OCI-M2 (cell line): Measurements from ENCODE around the gene MTA1.

Experiments
- DNase-seq: peaks from one replicate; lab custom pipeline; 2025; ENCODE audit not compliant: unreplicated experiment; lab: John Stamatoyannopoulos, UW

The MTA1 gene

GRCh38 chr14:105458571-105458970 is 38.9 kb downstream of the MTA1 start:
- no peak for DNase-seq

GRCh38 chr14:105460116-105460515 is 40.5 kb downstream of the MTA1 start:
- DNase-seq, result no peak

- no peak for DNase-seq
These were observed 41.0 kb downstream of the MTA1 start for GRCh38 chr14:105460616-105461015.

GRCh38 chr14:105461903-105462302 is 42.3 kb downstream of the MTA1 start:
- no peak for DNase-seq

- no peak for DNase-seq
These were observed 44.9 kb downstream of the MTA1 start for GRCh38 chr14:105464501-105464900.

- DNase-seq, result no peak
These were observed 45.8 kb downstream of the MTA1 start for GRCh38 chr14:105465209-105466031.

- DNase-seq, result no peak
These were observed 47.1 kb downstream of the MTA1 start for GRCh38 chr14:105466531-105467248.

GRCh38 chr14:105467249-105467941 is 47.8 kb downstream of the MTA1 start:
- DNase-seq, result no peak

- no peak for DNase-seq
These were observed 48.4 kb downstream of the MTA1 start for GRCh38 chr14:105467942-105468471.

GRCh38 chr14:105468621-105469241 is 49.1 kb downstream of the MTA1 start:
- no peak for DNase-seq

- no peak for DNase-seq
These were observed 50.1 kb downstream of the MTA1 start for GRCh38 chr14:105469456-105470349.

GRCh38 chr14:105470350-105471296 is 51.0 kb downstream of the MTA1 start:
- DNase-seq, result no peak

GRCh38 chr14:105471297-105471821 is 51.7 kb downstream of the MTA1 start:
- peak; percentile 17 for DNase-seq

GRCh38 chr14:105471823-105472485 is 52.3 kb downstream of the MTA1 start:
- DNase-seq, result no peak

GRCh38 chr14:105472486-105472991 is 52.9 kb downstream of the MTA1 start:
- no peak for DNase-seq

GRCh38 chr14:105473033-105473676 is 53.5 kb downstream of the MTA1 start:
- DNase-seq, result no peak

GRCh38 chr14:105473677-105474482 is 54.3 kb downstream of the MTA1 start:
- DNase-seq, result peak; percentile 43
